Astrocyte (in vitro differentiated cells and primary cell): ENCODE data around the gene TRIM47.

ENCODE experiments used
- EZH2 ChIP-seq: IDR thresholded peaks from 2 replicates; pipeline ENCODE4 v1.6.1; 2012; ENCODE audit warnings: mild to moderate bottlenecking, low read length, inconsistent platforms; ENCODE audit not compliant: insufficient read depth
- TF ChIP-seq, protein P1 (sequence below): IDR thresholded peaks from 2 replicates; pipeline ENCODE4 v1.5.1; 2011; ENCODE audit warnings: low read depth, mild to moderate bottlenecking, inconsistent platforms, low read length, moderate library complexity; ENCODE audit not compliant: insufficient read depth

DNA sequence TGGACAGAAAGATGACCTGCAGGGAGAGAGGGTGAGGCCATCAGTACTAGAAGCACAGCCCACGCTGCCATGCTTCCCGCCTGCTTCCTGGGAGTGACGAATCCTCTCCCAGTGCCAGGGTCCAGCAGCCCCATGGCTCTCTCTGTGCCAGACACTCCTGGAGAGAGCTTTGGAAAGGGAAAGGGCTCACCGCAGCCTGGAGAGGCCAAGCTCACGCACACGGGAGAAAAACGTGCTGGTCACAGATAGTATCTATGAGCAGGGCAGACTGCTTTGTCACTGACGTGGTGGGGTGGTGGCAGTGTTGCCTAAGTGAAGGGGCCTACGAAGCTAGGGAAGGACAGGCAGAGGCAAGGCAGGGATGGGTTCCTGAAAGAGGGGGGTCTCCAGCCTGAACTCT, 28.7 kb downstream of the TRIM47 start:
- TF ChIP-seq, protein P1, sequence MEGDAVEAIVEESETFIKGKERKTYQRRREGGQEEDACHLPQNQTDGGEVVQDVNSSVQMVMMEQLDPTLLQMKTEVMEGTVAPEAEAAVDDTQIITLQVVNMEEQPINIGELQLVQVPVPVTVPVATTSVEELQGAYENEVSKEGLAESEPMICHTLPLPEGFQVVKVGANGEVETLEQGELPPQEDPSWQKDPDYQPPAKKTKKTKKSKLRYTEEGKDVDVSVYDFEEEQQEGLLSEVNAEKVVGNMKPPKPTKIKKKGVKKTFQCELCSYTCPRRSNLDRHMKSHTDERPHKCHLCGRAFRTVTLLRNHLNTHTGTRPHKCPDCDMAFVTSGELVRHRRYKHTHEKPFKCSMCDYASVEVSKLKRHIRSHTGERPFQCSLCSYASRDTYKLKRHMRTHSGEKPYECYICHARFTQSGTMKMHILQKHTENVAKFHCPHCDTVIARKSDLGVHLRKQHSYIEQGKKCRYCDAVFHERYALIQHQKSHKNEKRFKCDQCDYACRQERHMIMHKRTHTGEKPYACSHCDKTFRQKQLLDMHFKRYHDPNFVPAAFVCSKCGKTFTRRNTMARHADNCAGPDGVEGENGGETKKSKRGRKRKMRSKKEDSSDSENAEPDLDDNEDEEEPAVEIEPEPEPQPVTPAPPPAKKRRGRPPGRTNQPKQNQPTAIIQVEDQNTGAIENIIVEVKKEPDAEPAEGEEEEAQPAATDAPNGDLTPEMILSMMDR = no peak
- TF ChIP-seq EZH2 = no peak
